Pons (tissue), 1 donor: Measurements from ENCODE around the gene NME7.
"Not testable (repeated sequence)": the region's sequence is repeated elsewhere in the genome, so short reads cannot be mapped to it uniquely, and the experiment has no call there.

Experiments
- DNase-seq: peaks from one replicate; pipeline ENCODE4 v3.0.0-alpha.2; 2016; ENCODE audit warnings: low spot score

The NME7 gene

GRCh38 chr1:169340882-169341281 lies 26.7 kb downstream of the NME7 start:
- no peak for DNase-seq

GRCh38 chr1:169339773-169340172 lies 27.8 kb downstream of the NME7 start:
- no peak for DNase-seq

- no peak for DNase-seq
Observed at GRCh38 chr1:169338617-169339016, 29.0 kb downstream of the NME7 start.

- not testable (repeated sequence) for DNase-seq
Observed at GRCh38 chr1:169336947-169337715, 30.5 kb downstream of the NME7 start.

- not testable (repeated sequence) for DNase-seq
Observed at GRCh38 chr1:169334727-169335126, 32.9 kb downstream of the NME7 start.

GRCh38 chr1:169330927-169331326 lies 36.7 kb downstream of the NME7 start:
- no peak for DNase-seq

- no peak for DNase-seq
Observed at GRCh38 chr1:169329383-169329782, 38.2 kb downstream of the NME7 start.

- DNase-seq = no peak
Observed at GRCh38 chr1:169327875-169328274, 39.7 kb downstream of the NME7 start.

- DNase-seq = no peak
Observed at GRCh38 chr1:169326956-169327268, 40.7 kb downstream of the NME7 start.

- DNase-seq = no peak
Observed at GRCh38 chr1:169326261-169326955, 41.2 kb downstream of the NME7 start.

- no peak for DNase-seq
Observed at GRCh38 chr1:169325117-169325516, 42.5 kb downstream of the NME7 start.

- DNase-seq = no peak
Observed at GRCh38 chr1:169322138-169322537, 45.5 kb downstream of the NME7 start.

GRCh38 chr1:169321539-169321938 lies 46.1 kb downstream of the NME7 start:
- DNase-seq = no peak

- no peak for DNase-seq
Observed at GRCh38 chr1:169318536-169319244, 48.9 kb downstream of the NME7 start.

GRCh38 chr1:169316556-169316955 lies 51.0 kb downstream of the NME7 start:
- DNase-seq = no peak

- no peak for DNase-seq
Observed at GRCh38 chr1:169312084-169312954, 55.3 kb downstream of the NME7 start.

GRCh38 chr1:169309178-169310166 lies 58.1 kb downstream of the NME7 start:
- peak; percentile 31 for DNase-seq

- DNase-seq = peak; percentile 59
Observed at GRCh38 chr1:169308313-169309039, 59.1 kb downstream of the NME7 start.

- DNase-seq = no peak
Observed at GRCh38 chr1:169307176-169307575, 60.4 kb downstream of the NME7 start.

GRCh38 chr1:169305948-169306347 lies 61.6 kb downstream of the NME7 start:
- no peak for DNase-seq
